Measurements from ENCODE around the gene C19orf81.

DNA sequence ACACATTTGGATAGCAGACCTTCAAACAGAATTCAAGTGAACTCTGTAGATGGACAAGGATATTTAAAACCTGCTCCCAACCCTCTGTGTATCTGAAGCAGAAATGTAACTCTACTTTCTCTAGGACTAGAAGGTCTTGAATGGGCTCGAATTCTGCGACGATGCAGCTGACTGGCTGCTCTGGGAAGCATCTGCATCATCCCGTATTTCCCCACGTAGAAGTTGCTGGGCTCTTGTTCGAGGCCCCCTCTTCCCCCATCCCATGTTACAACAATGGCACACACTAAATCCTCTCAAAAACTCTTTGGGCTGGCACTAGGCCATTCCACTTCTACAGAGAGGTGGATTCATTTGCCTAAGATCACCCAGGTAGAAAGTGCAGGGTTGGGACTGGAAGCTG is 15.0 kb downstream of the C19orf81 start:
- TF ChIP-seq POLR2A (IDR thresholded peaks at IDR 0.05; ENCODE audit: low read depth, low read length): no peak
- TF ChIP-seq, protein P1, sequence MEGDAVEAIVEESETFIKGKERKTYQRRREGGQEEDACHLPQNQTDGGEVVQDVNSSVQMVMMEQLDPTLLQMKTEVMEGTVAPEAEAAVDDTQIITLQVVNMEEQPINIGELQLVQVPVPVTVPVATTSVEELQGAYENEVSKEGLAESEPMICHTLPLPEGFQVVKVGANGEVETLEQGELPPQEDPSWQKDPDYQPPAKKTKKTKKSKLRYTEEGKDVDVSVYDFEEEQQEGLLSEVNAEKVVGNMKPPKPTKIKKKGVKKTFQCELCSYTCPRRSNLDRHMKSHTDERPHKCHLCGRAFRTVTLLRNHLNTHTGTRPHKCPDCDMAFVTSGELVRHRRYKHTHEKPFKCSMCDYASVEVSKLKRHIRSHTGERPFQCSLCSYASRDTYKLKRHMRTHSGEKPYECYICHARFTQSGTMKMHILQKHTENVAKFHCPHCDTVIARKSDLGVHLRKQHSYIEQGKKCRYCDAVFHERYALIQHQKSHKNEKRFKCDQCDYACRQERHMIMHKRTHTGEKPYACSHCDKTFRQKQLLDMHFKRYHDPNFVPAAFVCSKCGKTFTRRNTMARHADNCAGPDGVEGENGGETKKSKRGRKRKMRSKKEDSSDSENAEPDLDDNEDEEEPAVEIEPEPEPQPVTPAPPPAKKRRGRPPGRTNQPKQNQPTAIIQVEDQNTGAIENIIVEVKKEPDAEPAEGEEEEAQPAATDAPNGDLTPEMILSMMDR (IDR thresholded peaks at IDR 0.05; ENCODE audit: extremely low read depth in 1 of 2, insufficient read depth in 1 of 2, low read depth in 1 of 2, low read length in 2 of 2): no peak
- no peak for TF ChIP-seq FOS (IDR thresholded peaks at IDR 0.05; ENCODE audit: borderline replicate concordance, insufficient read depth, low read length)

All from endothelial cell of umbilical vein (primary cell).